ENCODE data around the gene KCNQ1.

KCNQ1 gene

GRCh38 chr11:2776351-2777061 lies 331.7 kb downstream of the KCNQ1 start:
- no peak for DNase-seq

- no peak for DNase-seq
Measured at GRCh38 chr11:2777386-2777785, 332.6 kb downstream of the KCNQ1 start.

GRCh38 chr11:2777871-2778629 lies 333.2 kb downstream of the KCNQ1 start:
- DNase-seq: peak; percentile 63

GRCh38 chr11:2778630-2779498 lies 334.1 kb downstream of the KCNQ1 start:
- DNase-seq: peak; percentile 98

GRCh38 chr11:2779499-2779980 lies 334.7 kb downstream of the KCNQ1 start:
- no peak for DNase-seq

GRCh38 chr11:2779981-2780849 lies 335.4 kb downstream of the KCNQ1 start:
- DNase-seq: peak; percentile 35

GRCh38 chr11:2780850-2781407 lies 336.1 kb downstream of the KCNQ1 start:
- no peak for DNase-seq

GRCh38 chr11:2781408-2782274 lies 336.8 kb downstream of the KCNQ1 start:
- peak; percentile 16 for DNase-seq

- no peak for DNase-seq
Measured at GRCh38 chr11:2782769-2783168, 338.0 kb downstream of the KCNQ1 start.

GRCh38 chr11:2783536-2784082 lies 338.8 kb downstream of the KCNQ1 start:
- DNase-seq: peak; percentile 7

- DNase-seq: no peak
Measured at GRCh38 chr11:2787816-2788167, 343.0 kb downstream of the KCNQ1 start.

GRCh38 chr11:2788168-2789071 lies 343.6 kb downstream of the KCNQ1 start:
- peak; percentile 66 for DNase-seq

GRCh38 chr11:2789331-2789730 lies 344.5 kb downstream of the KCNQ1 start:
- DNase-seq: no peak

- DNase-seq: no peak
Measured at GRCh38 chr11:2789791-2790567, 345.2 kb downstream of the KCNQ1 start.

- DNase-seq: no peak
Measured at GRCh38 chr11:2790568-2790921, 345.7 kb downstream of the KCNQ1 start.

GRCh38 chr11:2791139-2791520 lies 346.3 kb downstream of the KCNQ1 start:
- no peak for DNase-seq

GRCh38 chr11:2791521-2792380 lies 346.9 kb downstream of the KCNQ1 start:
- no peak for DNase-seq

Data from hematopoietic multipotent progenitor cell treated with erythropoietin and hydrocortisone succinate and interleukin-3 and kit ligand, for 8 days (in vitro differentiated cells).